NB4 (cell line): Measurements from ENCODE around the gene TACC2.
"Not testable (repeated sequence)": the region's sequence is repeated elsewhere in the genome, so short reads cannot be mapped to it uniquely, and the experiment has no call there.

Experiments used
- DNase-seq: peaks from one replicate; pipeline ENCODE4 v3.0.0; 2010; ENCODE audit warnings: low read depth
- H3K4me3 ChIP-seq: one replicate; pipeline ENCODE4 v1.5.1; 2011; ENCODE audit warnings: mild to moderate bottlenecking, low read depth, low read length, moderate library complexity
- MYC ChIP-seq: IDR thresholded peaks from 2 replicates; pipeline ENCODE4 v1.6.1; 2011; ENCODE audit warnings: low read depth, low read length
- POLR2A ChIP-seq: IDR thresholded peaks from 2 replicates; pipeline ENCODE4 v1.6.1; 2011; ENCODE audit warnings: mild to moderate bottlenecking; ENCODE audit not compliant: insufficient read length; ENCODE audit errors: extremely low read depth
- TF ChIP-seq, protein P1 (sequence below): IDR thresholded peaks from 2 replicates; pipeline ENCODE4 v1.6.1; 2011; ENCODE audit warnings: low read depth, low read length
- TF ChIP-seq, protein P2 (sequence below): IDR thresholded peaks from one replicate; pipeline ENCODE4 v1.5.1; 2012; ENCODE audit warnings: low read depth, low read length

The TACC2 gene

DNA sequence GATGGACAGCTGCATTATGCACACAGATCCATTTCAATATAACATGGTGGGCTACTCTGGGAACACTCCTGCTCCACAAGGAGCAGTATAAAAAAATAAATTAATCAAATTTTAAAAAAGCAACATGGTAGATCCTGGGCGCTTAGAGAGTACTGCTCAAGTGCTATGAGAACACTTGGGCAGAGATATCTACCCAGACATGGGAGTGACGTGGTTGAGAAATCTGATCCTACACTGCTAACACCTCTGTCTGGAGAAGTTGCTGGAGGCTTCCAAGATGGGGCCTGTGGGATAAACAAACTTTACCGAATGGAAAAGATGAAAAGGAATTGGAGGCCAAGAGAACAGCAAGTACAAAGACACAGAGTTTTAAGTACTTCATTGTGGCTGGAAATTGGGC, 23.0 kb upstream of the TACC2 start:
- TF ChIP-seq, protein P1, sequence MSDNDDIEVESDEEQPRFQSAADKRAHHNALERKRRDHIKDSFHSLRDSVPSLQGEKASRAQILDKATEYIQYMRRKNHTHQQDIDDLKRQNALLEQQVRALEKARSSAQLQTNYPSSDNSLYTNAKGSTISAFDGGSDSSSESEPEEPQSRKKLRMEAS = no peak
- no peak for TF ChIP-seq POLR2A
- DNase-seq = no peak

DNA sequence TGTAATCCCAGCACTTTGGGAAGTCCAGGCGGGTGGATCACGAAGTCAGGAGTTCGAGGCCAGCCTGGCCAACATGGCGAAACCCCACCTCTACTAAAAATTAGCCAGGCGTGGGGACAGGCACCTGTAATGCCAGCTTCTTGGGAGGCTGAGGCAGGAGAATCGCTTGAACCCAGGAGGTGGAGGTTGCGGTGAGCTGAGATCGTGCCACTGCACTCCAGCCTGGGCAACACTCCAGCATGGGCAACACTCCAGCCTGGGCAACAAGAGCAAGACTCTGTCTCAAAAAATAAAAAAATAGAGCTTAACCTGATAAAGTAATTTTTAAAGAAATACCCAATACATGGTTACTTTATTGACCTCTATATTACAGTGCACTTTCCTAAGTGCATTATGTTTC, 19.9 kb upstream of the TACC2 start:
- H3K4me3 ChIP-seq = not testable (repeated sequence)

More for the DNA sequence above, 23.0 kb upstream of the TACC2 start:
- H3K4me3 ChIP-seq = no peak overlapping the region

DNA sequence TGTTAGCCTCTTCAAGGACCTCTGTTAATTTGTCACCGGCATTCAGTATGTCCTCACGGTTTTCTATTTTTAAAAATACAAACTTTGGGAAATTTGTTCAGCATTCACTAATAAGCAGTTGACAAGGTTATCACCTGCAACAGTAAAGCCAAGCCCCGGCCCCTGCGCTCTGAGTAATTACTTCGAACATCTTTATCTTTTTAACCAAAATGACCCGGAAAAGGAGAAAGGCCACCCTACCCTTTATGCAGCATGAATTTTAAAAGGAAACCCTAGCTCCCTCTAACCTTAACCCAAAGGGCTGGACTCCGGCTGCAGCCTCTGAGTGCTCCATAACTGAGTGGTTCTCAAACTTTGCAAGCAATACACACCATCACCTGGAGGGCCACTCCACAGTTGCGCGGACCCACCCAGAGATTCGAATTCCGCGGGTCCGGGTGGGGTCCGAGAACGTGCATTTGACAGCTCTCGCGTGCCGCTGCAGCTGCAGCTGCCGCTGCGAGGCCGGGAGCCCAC, 14.9 kb upstream of the TACC2 start:
- no peak for DNase-seq
- TF ChIP-seq POLR2A (no peak), MYC (no peak)
- TF ChIP-seq, protein P2, sequence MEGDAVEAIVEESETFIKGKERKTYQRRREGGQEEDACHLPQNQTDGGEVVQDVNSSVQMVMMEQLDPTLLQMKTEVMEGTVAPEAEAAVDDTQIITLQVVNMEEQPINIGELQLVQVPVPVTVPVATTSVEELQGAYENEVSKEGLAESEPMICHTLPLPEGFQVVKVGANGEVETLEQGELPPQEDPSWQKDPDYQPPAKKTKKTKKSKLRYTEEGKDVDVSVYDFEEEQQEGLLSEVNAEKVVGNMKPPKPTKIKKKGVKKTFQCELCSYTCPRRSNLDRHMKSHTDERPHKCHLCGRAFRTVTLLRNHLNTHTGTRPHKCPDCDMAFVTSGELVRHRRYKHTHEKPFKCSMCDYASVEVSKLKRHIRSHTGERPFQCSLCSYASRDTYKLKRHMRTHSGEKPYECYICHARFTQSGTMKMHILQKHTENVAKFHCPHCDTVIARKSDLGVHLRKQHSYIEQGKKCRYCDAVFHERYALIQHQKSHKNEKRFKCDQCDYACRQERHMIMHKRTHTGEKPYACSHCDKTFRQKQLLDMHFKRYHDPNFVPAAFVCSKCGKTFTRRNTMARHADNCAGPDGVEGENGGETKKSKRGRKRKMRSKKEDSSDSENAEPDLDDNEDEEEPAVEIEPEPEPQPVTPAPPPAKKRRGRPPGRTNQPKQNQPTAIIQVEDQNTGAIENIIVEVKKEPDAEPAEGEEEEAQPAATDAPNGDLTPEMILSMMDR = no peak
- TF ChIP-seq, protein P1 = no peak
- peak overlapping the region; percentile 77 for H3K4me3 ChIP-seq

More for the DNA sequence above, 19.9 kb upstream of the TACC2 start:
- not testable (repeated sequence) for DNase-seq

DNA sequence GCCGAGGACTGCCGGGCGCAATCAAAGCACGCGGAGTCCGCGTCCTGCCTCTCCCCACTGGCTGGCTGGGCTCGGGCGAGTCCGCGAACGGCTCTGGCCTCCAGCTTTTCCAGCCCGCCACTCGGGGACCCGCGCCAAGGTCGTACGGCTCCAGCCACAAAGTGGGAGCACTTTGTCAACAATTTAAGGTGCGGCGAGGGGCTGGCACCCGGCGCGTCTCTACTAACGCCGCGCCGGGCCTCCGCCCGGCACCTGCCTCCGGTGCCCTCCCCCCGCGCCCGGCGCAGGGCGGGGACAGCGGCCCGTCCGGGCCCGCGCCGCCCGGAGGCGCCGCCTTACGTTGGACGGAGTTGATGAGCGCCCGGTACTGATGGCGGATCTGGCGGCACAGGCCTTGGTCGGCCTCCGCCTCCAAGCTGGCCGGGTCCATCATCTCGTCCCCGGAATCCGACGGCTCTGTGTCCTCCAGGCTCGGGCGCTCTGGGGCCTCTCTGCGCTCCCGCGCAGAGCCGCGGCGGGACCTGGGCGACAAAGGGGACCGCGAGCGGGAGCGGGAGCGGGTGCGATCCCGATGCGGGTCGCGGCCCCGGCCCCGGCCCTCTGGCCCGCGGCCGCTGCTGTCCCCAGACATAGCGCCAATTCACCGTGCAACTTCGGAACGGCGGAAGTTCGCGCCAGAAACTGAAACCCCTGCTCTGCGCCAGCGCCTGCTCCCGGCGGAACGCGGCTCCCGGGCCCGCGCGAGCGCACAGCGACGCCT, 14.2 kb upstream of the TACC2 start, which contains the start of gene NSMCE4A:
Gene NSMCE4A, minus strand, starts transcription at position 683 of the 760 bp plus-strand sequence. Its CDS starts 52 bp downstream, at position 631.
- peak; percentile 90 for DNase-seq

DNA sequence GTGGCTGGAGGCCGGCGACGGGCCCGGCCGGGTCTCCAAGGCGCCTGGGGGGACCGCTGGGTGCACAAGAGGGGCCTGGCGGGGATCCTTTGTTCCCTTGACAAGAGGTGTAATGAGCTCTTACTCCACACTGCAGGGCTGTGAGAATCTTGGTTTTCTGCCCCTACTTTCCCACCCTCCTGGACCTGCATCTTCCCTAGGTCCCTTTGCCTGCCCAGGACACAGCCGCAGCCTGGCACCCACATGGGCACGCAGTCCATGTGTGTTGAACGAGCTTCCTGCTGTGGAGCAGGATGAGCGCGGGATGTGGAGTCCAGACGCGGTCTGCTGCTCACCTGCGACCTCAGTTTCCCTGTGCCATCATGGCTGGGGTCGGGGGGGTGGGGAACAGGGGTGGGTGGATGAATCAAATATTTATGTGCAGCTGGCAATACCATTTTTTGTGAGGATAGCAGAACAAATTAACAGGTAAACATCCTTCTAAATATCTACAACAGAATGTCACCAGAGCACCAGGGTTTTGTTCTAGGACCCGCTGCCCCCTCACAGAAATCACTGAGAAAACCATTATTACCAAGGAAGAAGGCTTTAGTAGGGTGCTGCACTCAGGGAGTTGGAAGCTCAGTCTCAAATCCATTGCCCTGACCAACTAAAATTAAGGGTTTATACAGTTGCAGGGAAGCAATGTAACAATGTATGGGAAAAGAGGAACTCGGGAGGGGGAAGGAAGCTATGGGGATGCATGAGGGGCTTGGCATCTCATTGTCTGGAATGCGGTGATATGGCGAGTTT, 13.5 kb upstream of the TACC2 start:
- peak; percentile 21 for DNase-seq
- H3K4me3 ChIP-seq = peak overlapping the region; percentile 77
- no peak for TF ChIP-seq MYC
- TF ChIP-seq, protein P2 = peak; percentile 60
- TF ChIP-seq, protein P1 = no peak
- no peak for TF ChIP-seq POLR2A

More for the DNA sequence above, 14.2 kb upstream of the TACC2 start, which contains the start of gene NSMCE4A:
- H3K4me3 ChIP-seq = peak within 1 kb of the TSS; percentile 77
- TF ChIP-seq, protein P1 = peak; percentile 45
- TF ChIP-seq, protein P2 = no peak
- TF ChIP-seq MYC = peak; percentile 79
- peak; percentile 70 for TF ChIP-seq POLR2A

DNA sequence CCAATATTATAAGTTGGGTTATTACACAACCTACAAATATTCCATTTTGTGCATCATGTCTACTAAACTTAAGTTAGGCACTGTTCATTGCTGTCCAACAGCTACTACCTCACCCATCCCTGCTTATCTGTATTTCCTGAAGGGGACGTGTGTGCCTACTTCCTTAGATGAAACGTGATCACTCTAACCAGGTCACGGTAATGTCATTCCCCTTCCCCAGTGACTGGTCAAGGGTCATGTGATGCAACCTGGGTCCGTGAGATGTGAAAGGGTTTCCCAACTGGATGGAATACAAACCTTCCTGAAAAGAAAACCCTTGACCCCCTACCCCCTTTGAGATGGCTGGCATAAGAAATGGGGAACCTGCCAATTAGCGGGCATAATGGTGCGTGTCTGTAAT, 12.4 kb upstream of the TACC2 start:
- TF ChIP-seq POLR2A = no peak
- TF ChIP-seq, protein P1 = no peak
- no peak for TF ChIP-seq MYC
- TF ChIP-seq, protein P2 = no peak
- no peak overlapping the region for H3K4me3 ChIP-seq
- no peak for DNase-seq
